HG02885 (cell line): Measurements from ENCODE around the gene GPR84.
A peak's percentile ranks its signal among the peaks of the same experiment; 100 is the strongest.
"Not testable (repeated sequence)": the region's sequence is repeated elsewhere in the genome, so short reads cannot be mapped to it uniquely, and the experiment has no call there.

Experiments
- ATAC-seq: cut with Tn5 transposase; IDR thresholded peaks from one replicate; pipeline ENCODE4 v1.9.1; 2021; ENCODE audit warnings: mild to moderate bottlenecking; ENCODE audit not compliant: unreplicated experiment, poor library complexity

The GPR84 gene

DNA sequence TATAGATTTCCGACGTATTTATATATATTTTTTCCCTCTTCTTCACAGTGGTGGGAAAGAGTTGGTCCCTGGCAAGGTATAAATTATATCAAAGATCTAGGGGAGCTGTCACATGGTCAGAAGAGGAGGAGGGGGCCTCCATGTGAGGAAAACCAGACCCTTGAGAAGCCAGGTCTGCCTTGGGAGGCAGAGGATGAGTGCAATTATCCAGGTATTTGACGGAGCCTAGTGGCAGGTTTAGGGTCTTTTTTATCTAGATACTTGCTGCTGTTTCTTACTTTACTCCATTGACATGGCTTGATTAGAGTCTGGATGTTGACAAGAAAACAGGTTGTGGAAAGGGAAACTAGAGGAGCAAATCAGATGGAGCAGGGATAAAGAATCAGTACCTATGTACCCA lies 33.8 kb downstream of the GPR84 start:
- no peak for ATAC-seq

- no peak for ATAC-seq
Observed at GRCh38 chr12:54329759-54330158, 34.5 kb downstream of the GPR84 start.

- no peak for ATAC-seq
Observed at GRCh38 chr12:54328595-54329337, 35.5 kb downstream of the GPR84 start.

DNA sequence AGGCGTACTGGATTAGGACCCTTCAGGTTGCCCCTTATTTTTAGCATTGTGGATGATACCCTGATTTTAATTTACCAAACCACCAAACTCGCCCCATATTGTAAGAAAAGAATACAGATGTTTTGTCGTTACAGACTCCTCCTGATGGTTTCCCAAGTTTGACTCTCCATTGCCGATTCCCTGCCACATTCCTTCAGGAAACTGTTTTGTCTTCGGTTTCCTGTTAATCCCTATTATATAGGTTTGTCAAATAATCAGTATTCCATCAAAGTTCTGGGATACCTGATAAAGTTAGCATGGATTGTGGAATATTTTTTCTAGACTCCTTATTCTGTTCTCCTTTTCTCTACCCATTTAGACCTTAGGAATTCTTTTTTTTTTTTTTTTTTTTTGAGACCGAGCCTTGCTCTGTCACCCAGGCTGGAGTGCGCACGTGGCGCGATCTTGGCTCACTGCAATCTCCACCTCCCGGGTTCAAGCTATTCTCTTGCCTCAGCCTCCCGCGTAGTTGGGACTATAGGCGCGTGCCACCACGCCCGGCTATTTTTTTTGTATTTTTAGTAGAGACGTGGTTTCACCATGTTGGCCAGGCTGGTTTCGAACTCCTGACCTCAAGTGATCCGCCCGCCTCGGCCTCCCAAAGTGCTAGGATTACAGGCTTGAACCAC lies 38.7 kb downstream of the GPR84 start:
- not testable (repeated sequence) for ATAC-seq

GRCh38 chr12:54324617-54325441 lies 39.5 kb downstream of the GPR84 start, which contains the start of gene COPZ1:
TSS of gene COPZ1 (plus strand) at chr12:54325131. CDS start at chr12:54325164, 33 bp downstream.
- peak; percentile 100 for ATAC-seq

GRCh38 chr12:54321363-54321762 lies 42.9 kb downstream of the GPR84 start:
- no peak for ATAC-seq
